ENCODE measurements around the gene RNU11. TPM values are rescaled to one million over a fixed set of nuclear protein-coding genes. Genes with fewer than 3 reads are reported as not detected.
"Not testable (repeated sequence)": the region's sequence is repeated elsewhere in the genome, so short reads cannot be mapped to it uniquely, and the experiment has no call there.

Gene RNU11
- total RNA-seq, 2 experiments from 2014 or later: not detected

DNA sequence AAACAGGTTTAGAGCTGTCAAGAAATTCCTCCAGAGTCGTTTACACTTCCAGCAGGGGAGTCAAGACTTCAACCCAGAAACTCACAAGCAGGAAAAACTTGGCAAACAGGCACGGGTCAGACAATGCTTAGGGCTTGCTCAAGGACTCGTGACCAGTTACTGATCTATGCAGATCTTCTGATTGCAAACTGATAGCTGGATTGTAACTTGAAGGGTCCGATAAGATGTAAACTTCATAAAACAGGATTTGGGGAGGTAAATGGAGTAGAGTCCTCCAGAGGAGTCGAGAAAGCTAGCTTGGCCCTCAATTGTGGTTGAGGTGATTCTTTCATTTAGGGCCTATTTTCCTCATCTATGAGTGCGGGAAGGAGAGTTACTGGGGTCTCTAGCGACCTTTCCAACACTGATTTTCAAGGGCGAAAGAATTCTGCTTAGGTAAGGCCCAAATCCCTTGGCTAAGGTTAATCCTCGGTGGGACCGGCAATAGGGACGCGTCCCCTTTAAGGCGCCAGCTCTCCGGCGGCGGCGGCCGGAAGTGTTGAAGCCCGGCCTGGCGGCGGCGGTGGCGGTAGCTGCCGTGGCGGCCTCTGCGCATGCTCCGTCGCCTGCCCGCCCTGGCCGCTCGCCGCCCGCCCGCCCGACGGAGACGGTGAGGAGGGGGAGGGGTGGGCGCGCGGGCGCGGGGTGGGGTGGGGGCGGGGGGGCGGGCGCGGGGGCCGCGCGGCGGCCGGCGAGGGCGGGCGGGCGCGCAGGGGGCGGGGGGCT, 20.0 kb downstream of the RNU11 start, which contains the start of gene GMEB1:
GMEB1 (plus strand) TSS at position 594 of the 765 bp plus-strand sequence. CDS start 14,829 bp downstream, outside the sequence.
- Histone ChIP-seq H3K4me1 (ENCODE audit: insufficient read depth, low read length) (peaks cover 35% of the 10 kb centered on the region), H3K36me3 (ENCODE audit: insufficient read depth, low read length) (peaks cover 2% of the 10 kb centered on the region), H3K4me3 (ENCODE audit: low read length) (peak within 1 kb of the TSS; percentile 99), H3K27ac (ENCODE audit: low read depth in 1 of 2, low read length in 2 of 2) (peak within 1 kb of the TSS; percentile 96 to 97), H3K27me3 (ENCODE audit: control insufficient read depth in 1 of 2, insufficient read depth in 2 of 2, low read length in 2 of 2) (no peaks in the 10 kb centered on the region), H3K9me3 (ENCODE audit: control insufficient read depth in 1 of 2, insufficient read depth in 1 of 2, low read length in 2 of 2) (no peaks in the 10 kb centered on the region)
- ChIA-PET CTCF (interaction anchor here (1.0 to 5.5 kb wide), 3 partner anchors 20 to 68 kb away, joined by 4 to 33 read pairs (median 19); partner anchors contain the start of genes RNU11, TAF12 and YTHDF2), POLR2A (interaction anchor here (0.6 to 7.2 kb wide), 24 partner anchors 9 to 580 kb away, joined by 3 to 198 read pairs (median 4); partner anchors contain the start of genes EPB41, EYA3, MED18 and RCC1)
- peak within 1 kb of the TSS; percentile 100 for H3K4me3 Mint-ChIP-seq
- peaks cover 24% of the 10 kb centered on the region for H3K4me1 Mint-ChIP-seq (ENCODE audit: low read depth)
- H3K27ac Mint-ChIP-seq: peak within 1 kb of the TSS; percentile 100
- DNase-seq (peak; percentile 67 to 93 (median 82)), ATAC-seq (ENCODE audit: poor library complexity) (peak; percentile 60)
- H3K36me3 Mint-ChIP-seq (ENCODE audit: low read depth): peaks cover 13% of the 10 kb centered on the region
- H3K27me3 Mint-ChIP-seq: no peaks in the 10 kb centered on the region
- intact Hi-C loops (cut with DNase I, micrococcal nuclease): loop anchor here (1.0 kb wide), 3 partner anchors 20 to 86 kb away; partner anchors contain the start of genes RNU11 (in 2 of the 2) and TAF12 (in 2 of the 2)
- TF ChIP-seq, protein P1, sequence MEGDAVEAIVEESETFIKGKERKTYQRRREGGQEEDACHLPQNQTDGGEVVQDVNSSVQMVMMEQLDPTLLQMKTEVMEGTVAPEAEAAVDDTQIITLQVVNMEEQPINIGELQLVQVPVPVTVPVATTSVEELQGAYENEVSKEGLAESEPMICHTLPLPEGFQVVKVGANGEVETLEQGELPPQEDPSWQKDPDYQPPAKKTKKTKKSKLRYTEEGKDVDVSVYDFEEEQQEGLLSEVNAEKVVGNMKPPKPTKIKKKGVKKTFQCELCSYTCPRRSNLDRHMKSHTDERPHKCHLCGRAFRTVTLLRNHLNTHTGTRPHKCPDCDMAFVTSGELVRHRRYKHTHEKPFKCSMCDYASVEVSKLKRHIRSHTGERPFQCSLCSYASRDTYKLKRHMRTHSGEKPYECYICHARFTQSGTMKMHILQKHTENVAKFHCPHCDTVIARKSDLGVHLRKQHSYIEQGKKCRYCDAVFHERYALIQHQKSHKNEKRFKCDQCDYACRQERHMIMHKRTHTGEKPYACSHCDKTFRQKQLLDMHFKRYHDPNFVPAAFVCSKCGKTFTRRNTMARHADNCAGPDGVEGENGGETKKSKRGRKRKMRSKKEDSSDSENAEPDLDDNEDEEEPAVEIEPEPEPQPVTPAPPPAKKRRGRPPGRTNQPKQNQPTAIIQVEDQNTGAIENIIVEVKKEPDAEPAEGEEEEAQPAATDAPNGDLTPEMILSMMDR (IDR thresholded peaks at IDR 0.05): no peak
- H3K9me3 Mint-ChIP-seq: no peaks in the 10 kb centered on the region

DNA sequence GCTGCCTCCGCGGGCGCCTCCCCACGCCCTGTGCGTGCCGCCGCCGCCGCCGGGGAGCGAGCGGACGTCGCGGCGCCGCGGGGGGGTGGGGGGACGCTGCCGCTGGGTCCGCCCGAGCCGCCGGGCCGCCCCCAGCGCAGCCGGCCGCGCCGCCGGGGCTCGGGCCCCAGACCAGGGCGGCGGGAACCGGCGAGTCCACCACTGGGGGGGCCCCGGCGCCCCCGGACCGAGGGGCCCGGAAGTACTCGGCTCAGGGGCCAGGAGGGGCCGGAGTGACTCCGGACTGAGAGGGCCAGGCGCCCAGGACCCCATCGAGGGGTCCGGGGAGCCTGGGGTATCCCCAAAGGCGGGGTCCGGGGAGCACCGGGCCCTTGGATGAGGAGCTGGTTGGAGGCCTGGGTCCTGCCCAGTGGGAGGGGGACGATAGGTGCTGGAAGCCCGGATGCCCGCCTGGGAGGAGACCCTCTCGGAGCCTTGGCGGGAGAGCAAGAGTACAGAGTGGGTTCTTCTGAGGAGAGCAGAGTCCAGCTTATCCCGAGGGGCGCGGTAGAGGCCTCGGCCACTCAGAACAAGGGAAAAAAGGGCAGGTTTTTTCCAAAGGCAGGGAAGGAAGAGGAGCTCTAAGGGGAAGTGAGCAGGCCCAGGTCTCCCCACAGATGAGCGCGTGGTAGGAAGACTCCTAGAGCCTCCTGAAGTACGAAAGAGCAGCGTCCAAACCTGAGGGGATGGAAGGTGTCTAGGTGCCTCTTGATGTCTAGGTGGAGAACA, 20.7 kb downstream of the RNU11 start:
- Histone ChIP-seq H3K27me3 (ENCODE audit: control insufficient read depth in 1 of 2, insufficient read depth in 2 of 2, low read length in 2 of 2) (no peaks in the 10 kb centered on the region), H3K36me3 (ENCODE audit: insufficient read depth, low read length) (peaks cover 2% of the 10 kb centered on the region), H3K4me3 (ENCODE audit: low read length) (peak overlapping the region; percentile 99), H3K9me3 (ENCODE audit: control insufficient read depth in 1 of 2, insufficient read depth in 1 of 2, low read length in 2 of 2) (no peaks in the 10 kb centered on the region), H3K4me1 (ENCODE audit: insufficient read depth, low read length) (peaks cover 35% of the 10 kb centered on the region), H3K27ac (ENCODE audit: low read depth in 1 of 2, low read length in 2 of 2) (peak overlapping the region; percentile 96 to 97)
- peak overlapping the region; percentile 100 for H3K4me3 Mint-ChIP-seq
- DNase-seq (peak; percentile 15 to 92 (median 68)), ATAC-seq (ENCODE audit: poor library complexity) (peak; percentile 66)
- peak overlapping the region; percentile 97 for H3K27ac Mint-ChIP-seq
- intact Hi-C loops (cut with DNase I, micrococcal nuclease): loop anchor here (1.0 kb wide), 4 partner anchors 21 to 87 kb away; partner anchors contain the start of genes RNU11 (in 2 of the 2), TAF12 (in 2 of the 2) and YTHDF2 (in 1 of the 2)
- H3K4me1 Mint-ChIP-seq (ENCODE audit: low read depth): peaks cover 24% of the 10 kb centered on the region
- peaks cover 13% of the 10 kb centered on the region for H3K36me3 Mint-ChIP-seq (ENCODE audit: low read depth)
- no peaks in the 10 kb centered on the region for H3K9me3 Mint-ChIP-seq
- ChIA-PET POLR2A (interaction anchor here (0.6 to 7.2 kb wide), 24 partner anchors 10 to 580 kb away, joined by 3 to 198 read pairs (median 3); partner anchors contain the start of genes EPB41, EYA3, MED18 and RCC1), CTCF (interaction anchor here (1.0 to 5.5 kb wide), 3 partner anchors 21 to 68 kb away, joined by 4 to 33 read pairs (median 19); partner anchors contain the start of genes RNU11, TAF12 and YTHDF2)
- no peaks in the 10 kb centered on the region for H3K27me3 Mint-ChIP-seq
- TF ChIP-seq, protein P1 (IDR thresholded peaks at IDR 0.05): no peak

DNA sequence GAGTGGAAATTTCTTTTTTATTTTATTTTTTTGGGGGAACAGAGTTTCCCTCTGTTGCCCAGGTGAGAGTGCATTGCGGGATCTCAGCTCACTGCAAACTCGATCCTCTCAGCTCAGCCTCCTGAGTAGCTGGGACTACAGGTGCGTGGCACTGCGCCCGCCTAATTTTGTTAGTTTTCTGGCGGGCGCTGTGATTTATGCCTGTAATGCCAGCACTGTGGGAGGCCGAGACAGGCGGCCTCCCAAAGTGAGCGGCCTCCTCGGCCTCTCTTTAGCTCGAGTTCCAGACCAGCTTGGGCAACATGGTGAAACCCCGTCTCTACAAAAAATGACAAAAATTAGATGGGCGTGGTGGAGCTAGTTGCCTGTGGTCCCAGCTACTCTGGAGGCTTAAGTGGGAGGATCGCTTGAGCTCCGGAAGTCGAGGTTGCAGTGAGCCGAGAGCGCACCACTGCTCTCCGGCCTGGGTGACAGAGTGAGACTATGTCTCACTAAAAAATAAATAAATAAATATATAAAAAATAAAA, 22.9 kb downstream of the RNU11 start:
- peak overlapping the region; percentile 97 for H3K27ac Mint-ChIP-seq
- H3K9me3 Mint-ChIP-seq: no peaks in the 10 kb centered on the region
- ATAC-seq (ENCODE audit: poor library complexity) (no peak), DNase-seq (no peak)
- CTCF ChIA-PET: interaction anchor here (1.4 to 5.5 kb wide), 2 partner anchors 28 to 65 kb away, joined by 3 to 33 read pairs; partner anchors contain the start of genes TAF12 and YTHDF2
- Histone ChIP-seq H3K4me1 (ENCODE audit: insufficient read depth, low read length) (peaks cover 35% of the 10 kb centered on the region), H3K36me3 (ENCODE audit: insufficient read depth, low read length) (peaks cover 2% of the 10 kb centered on the region), H3K4me3 (ENCODE audit: low read length) (no peak overlapping the region), H3K27me3 (ENCODE audit: control insufficient read depth in 1 of 2, insufficient read depth in 2 of 2, low read length in 2 of 2) (no peaks in the 10 kb centered on the region), H3K27ac (ENCODE audit: low read depth in 1 of 2, low read length in 2 of 2) (no peak overlapping the region), H3K9me3 (ENCODE audit: control insufficient read depth in 1 of 2, insufficient read depth in 1 of 2, low read length in 2 of 2) (no peaks in the 10 kb centered on the region)
- peaks cover 19% of the 10 kb centered on the region for H3K36me3 Mint-ChIP-seq (ENCODE audit: low read depth)
- H3K27me3 Mint-ChIP-seq: no peaks in the 10 kb centered on the region
- POLR2A ChIA-PET: interaction anchor here (0.6 to 7.2 kb wide), 6 partner anchors 23 to 439 kb away, joined by 3 to 198 read pairs (median 6); partner anchors contain the start of genes RNU11, TAF12 and YTHDF2
- TF ChIP-seq, protein P1 (IDR thresholded peaks at IDR 0.05): no peak
- H3K4me1 Mint-ChIP-seq (ENCODE audit: low read depth): peaks cover 26% of the 10 kb centered on the region
- no peak overlapping the region for H3K4me3 Mint-ChIP-seq
- intact Hi-C loops (cut with DNase I, micrococcal nuclease): no loop called here

DNA sequence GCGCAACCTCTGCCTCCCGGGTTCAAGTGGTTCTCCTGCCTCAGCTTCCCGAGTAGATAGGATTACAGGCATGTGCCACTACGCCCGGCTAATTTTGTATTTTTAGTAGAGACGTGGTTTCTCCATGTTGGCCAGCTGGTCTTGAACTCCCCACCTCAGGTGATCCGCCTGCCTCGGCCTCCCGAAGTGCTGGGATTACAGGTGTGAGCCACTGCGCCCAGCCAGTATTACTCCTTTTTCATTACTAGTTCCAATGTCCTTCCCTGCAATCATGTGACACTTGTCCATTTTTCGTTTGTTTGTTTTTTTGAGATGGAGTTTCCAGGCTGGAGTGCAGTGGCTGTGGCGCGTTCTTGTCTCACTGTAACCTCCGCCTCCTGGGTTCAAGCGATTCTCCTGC, 24.6 kb downstream of the RNU11 start:
- ATAC-seq (ENCODE audit: poor library complexity); H3K9me3 Mint-ChIP-seq; H3K9me3 ChIP-seq (ENCODE audit: control insufficient read depth in 1 of 2, insufficient read depth in 1 of 2, low read length in 2 of 2); H3K36me3 ChIP-seq (ENCODE audit: insufficient read depth, low read length); POLR2A ChIA-PET; H3K4me3 Mint-ChIP-seq; DNase-seq; H3K4me3 ChIP-seq (ENCODE audit: low read length); intact Hi-C loops (cut with DNase I, micrococcal nuclease); H3K27ac ChIP-seq (ENCODE audit: low read depth in 1 of 2, low read length in 2 of 2); CTCF ChIA-PET; H3K27me3 Mint-ChIP-seq; H3K27me3 ChIP-seq (ENCODE audit: control insufficient read depth in 1 of 2, insufficient read depth in 2 of 2, low read length in 2 of 2): not testable (repeated sequence)
- H3K4me1 ChIP-seq (ENCODE audit: insufficient read depth, low read length): peaks cover 22% of the 10 kb centered on the region
- Mint-ChIP-seq H3K36me3 (ENCODE audit: low read depth) (peaks cover 19% of the 10 kb centered on the region), H3K27ac (peak overlapping the region; percentile 24), H3K4me1 (ENCODE audit: low read depth) (peaks cover 24% of the 10 kb centered on the region)
